GM23248 (cell line): ENCODE results near the gene RAB11A.

Experiments
- EZH2 ChIP-seq: fragments of 200-600 bp; sonication (generic); IDR thresholded peaks from 2 replicates; pipeline ENCODE4 v1.6.1; 2018; ENCODE audit warnings: antibody characterized with exemption, mild to moderate bottlenecking; ENCODE audit not compliant: insufficient read depth, poor library complexity, severe bottlenecking
- EZH2phosphoT487 ChIP-seq: fragments of 200-600 bp; sonication (generic); IDR thresholded peaks from 2 replicates; pipeline ENCODE4 v1.6.1; 2018; ENCODE audit warnings: antibody characterized with exemption, moderate library complexity, mild to moderate bottlenecking, low read depth; ENCODE audit not compliant: insufficient read depth

GRCh38 chr15:65920825-65921309, 51.6 kb downstream of the RAB11A start:
- TF ChIP-seq EZH2phosphoT487 (no peak), EZH2 (no peak)
